ENCODE results near the gene DNAJC4. TPM values are rescaled to one million over a fixed set of nuclear protein-coding genes. Genes with fewer than 3 reads are reported as not detected.

DNAJC4 gene
- total RNA-seq, 1 experiment from 2014 or later = 19.5 TPM

GRCh38 chr11:64278576-64279190 is 48.3 kb downstream of the DNAJC4 start:
- Mint-ChIP-seq H3K9me3 (ENCODE audit: unreplicated experiment) (no peaks in the 10 kb centered on the region), H3K36me3 (ENCODE audit: insufficient read depth, unreplicated experiment) (peaks cover 55% of the 10 kb centered on the region), H3K27me3 (ENCODE audit: insufficient read depth, unreplicated experiment) (no peaks in the 10 kb centered on the region), H3K27ac (ENCODE audit: low read depth, unreplicated experiment) (no peak overlapping the region), H3K4me1 (ENCODE audit: insufficient read depth, unreplicated experiment) (peaks cover 4% of the 10 kb centered on the region), H3K4me3 (ENCODE audit: unreplicated experiment) (no peak overlapping the region)
- POLR2A ChIA-PET = interaction anchor here (1.0 to 8.2 kb wide), 2 partner anchors 8 to 24 kb away, joined by 4 to 125 read pairs; no protein-coding TSS in a partner anchor
- BruUV-seq (replicated peaks) = no TSS peak
- no peak for TF ChIP-seq CTCF (IDR thresholded peaks at IDR 0.05; ENCODE audit: unreplicated experiment)
- no peak for DNase-seq (ENCODE audit: unreplicated experiment)
- CTCF ChIA-PET = interaction anchor here (1.3 to 4.5 kb wide), 3 partner anchors 24 to 77 kb away, joined by 3 to 37 read pairs (median 23); partner anchors contain the start of gene CATSPERZ
- intact Hi-C loops (cut with micrococcal nuclease) = no loop called here

- ChIA-PET CTCF (interaction anchor here (0.8 to 9.9 kb wide), 4 partner anchors 10 to 31 kb away, joined by 3 to 96 read pairs (median 8); partner anchors contain the start of genes CATSPERZ and PLCB3), POLR2A (interaction anchor here (0.6 to 8.2 kb wide), 7 partner anchors 12 to 249 kb away, joined by 3 to 125 read pairs (median 4); partner anchors contain the start of gene PRDX5)
- no TSS peak for BruUV-seq (replicated peaks)
- Mint-ChIP-seq H3K36me3 (ENCODE audit: insufficient read depth, unreplicated experiment) (peaks cover 54% of the 10 kb centered on the region), H3K27ac (ENCODE audit: low read depth, unreplicated experiment) (no peak overlapping the region), H3K9me3 (ENCODE audit: unreplicated experiment) (no peaks in the 10 kb centered on the region), H3K4me3 (ENCODE audit: unreplicated experiment) (no peak overlapping the region), H3K27me3 (ENCODE audit: insufficient read depth, unreplicated experiment) (no peaks in the 10 kb centered on the region), H3K4me1 (ENCODE audit: insufficient read depth, unreplicated experiment) (peaks cover 10% of the 10 kb centered on the region)
- DNase-seq (ENCODE audit: unreplicated experiment) = no peak
- intact Hi-C loops (cut with micrococcal nuclease) = no loop called here
- no peak for TF ChIP-seq CTCF (IDR thresholded peaks at IDR 0.05; ENCODE audit: unreplicated experiment)
Measured at GRCh38 chr11:64281957-64282770, 51.8 kb downstream of the DNAJC4 start.

- Mint-ChIP-seq H3K36me3 (ENCODE audit: insufficient read depth, unreplicated experiment) (peaks cover 49% of the 10 kb centered on the region), H3K27me3 (ENCODE audit: insufficient read depth, unreplicated experiment) (no peaks in the 10 kb centered on the region), H3K4me3 (ENCODE audit: unreplicated experiment) (peak overlapping the region; percentile 76), H3K4me1 (ENCODE audit: insufficient read depth, unreplicated experiment) (peaks cover 10% of the 10 kb centered on the region), H3K9me3 (ENCODE audit: unreplicated experiment) (no peaks in the 10 kb centered on the region), H3K27ac (ENCODE audit: low read depth, unreplicated experiment) (peak overlapping the region; percentile 84)
- intact Hi-C loops (cut with micrococcal nuclease) = no loop called here
- BruUV-seq (replicated peaks) = no TSS peak
- CTCF ChIA-PET = interaction anchor here (0.6 to 9.9 kb wide), 8 partner anchors 9 to 495 kb away, joined by 3 to 96 read pairs (median 6); partner anchors contain the start of genes CATSPERZ, PLCB3 and SF1
- POLR2A ChIA-PET = interaction anchor here (1.0 to 8.2 kb wide), 7 partner anchors 13 to 57 kb away, joined by 3 to 125 read pairs (median 10); partner anchors contain the start of genes ESRRA, NUDT22, PPP1R14B and PRDX5
- DNase-seq (ENCODE audit: unreplicated experiment) = no peak
- no peak for TF ChIP-seq CTCF (IDR thresholded peaks at IDR 0.05; ENCODE audit: unreplicated experiment)
Measured at GRCh38 chr11:64283092-64283491, 52.7 kb downstream of the DNAJC4 start.

Other genes starting within 250 kb of the DNAJC4 start
- gene OTUB1, start 244.1 kb upstream of the DNAJC4 start, total RNA-seq (2022) = 50.9 and 56.0 TPM in 2 replicates
- 2.7 and 7.0 TPM in 2 replicates for gene FLRT1, start 194.6 kb upstream of the DNAJC4 start, total RNA-seq (2022)
- 15.1 and 15.7 TPM in 2 replicates for gene MACROD1, start 64.4 kb upstream of the DNAJC4 start, total RNA-seq (2022)
- gene STIP1, start 44.4 kb upstream of the DNAJC4 start, total RNA-seq (2022) = 161 and 171 TPM in 2 replicates
- gene FERMT3, start 23.8 kb upstream of the DNAJC4 start, total RNA-seq (2022) = 0.44 and 1.0 TPM in 2 replicates
- 27.0 and 31.3 TPM in 2 replicates for gene TRPT1, start 4.4 kb upstream of the DNAJC4 start, total RNA-seq (2022)
- gene NUDT22, start 4.3 kb upstream of the DNAJC4 start, total RNA-seq (2022) = 51.0 and 73.6 TPM in 2 replicates
- 46.0 and 60.3 TPM in 2 replicates for gene VEGFB, start 4.0 kb downstream of the DNAJC4 start, total RNA-seq (2022)
- gene FKBP2, start 10.5 kb downstream of the DNAJC4 start, total RNA-seq (2022) = 84.7 and 86.0 TPM in 2 replicates
- 583 and 684 TPM in 2 replicates for gene PPP1R14B, start 16.4 kb downstream of the DNAJC4 start, total RNA-seq (2022)
- 34.6 and 39.0 TPM in 2 replicates for gene PLCB3, start 21.0 kb downstream of the DNAJC4 start, total RNA-seq (2022)
- 67.4 and 79.7 TPM in 2 replicates for gene BAD, start 54.1 kb downstream of the DNAJC4 start, total RNA-seq (2022)
- 36.0 and 49.5 TPM in 2 replicates for gene GPR137, start 55.3 kb downstream of the DNAJC4 start, total RNA-seq (2022)
- gene KCNK4, start 60.8 kb downstream of the DNAJC4 start, total RNA-seq (2022) = not detected in 2 replicates
- gene CATSPERZ, start 69.8 kb downstream of the DNAJC4 start, total RNA-seq (2022) = 0.68 TPM in 1 of 2 replicates, not detected in the other
- gene ESRRA, start 75.0 kb downstream of the DNAJC4 start, total RNA-seq (2022) = 52.0 and 63.4 TPM in 2 replicates
- 284 and 354 TPM in 2 replicates for gene TRMT112, start 87.0 kb downstream of the DNAJC4 start, total RNA-seq (2022)
- gene PRDX5, start 87.6 kb downstream of the DNAJC4 start, total RNA-seq (2022) = 274 and 302 TPM in 2 replicates
- 4.2 and 6.0 TPM in 2 replicates for gene CCDC88B, start 109.7 kb downstream of the DNAJC4 start, total RNA-seq (2022)
- 42.5 and 46.5 TPM in 2 replicates for gene RPS6KA4, start 128.6 kb downstream of the DNAJC4 start, total RNA-seq (2022)